Endodermal cell (in vitro differentiated cells): ENCODE measurements around the gene PIK3R4. TPM values are rescaled to one million over a fixed set of nuclear protein-coding genes. Genes with fewer than 3 reads are reported as not detected.

Source experiments
- DNase-seq: peaks from one replicate; pipeline ENCODE4 v3.0.0-alpha.2; 2017
- H3K27ac ChIP-seq: 2 replicates; pipeline ENCODE4 v1.5.1; 2013; ENCODE audit warnings: mild to moderate bottlenecking, low read depth, low read length, moderate library complexity
- H3K27me3 ChIP-seq: 2 replicates; pipeline ENCODE4 v1.6.1; 2013; ENCODE audit warnings: mild to moderate bottlenecking, low read length, moderate library complexity; ENCODE audit not compliant: insufficient read depth, control insufficient read depth, poor library complexity, severe bottlenecking
- H3K36me3 ChIP-seq: 2 replicates; pipeline ENCODE4 v1.7.0; 2013; ENCODE audit warnings: mild to moderate bottlenecking, low read length, moderate library complexity; ENCODE audit not compliant: control insufficient read depth, insufficient read depth
- H3K4me1 ChIP-seq: one replicate; pipeline ENCODE4 v1.7.0; 2013; ENCODE audit warnings: low read length; ENCODE audit not compliant: control insufficient read depth, insufficient read depth
- H3K4me3 ChIP-seq: 2 replicates; pipeline ENCODE4 v1.5.1; 2013; ENCODE audit warnings: mild to moderate bottlenecking, low read length, moderate library complexity
- H3K9ac ChIP-seq: 2 replicates; pipeline ENCODE4 v1.6.1; 2013; ENCODE audit warnings: mild to moderate bottlenecking, low read length, moderate library complexity; ENCODE audit not compliant: poor library complexity, severe bottlenecking; ENCODE audit errors: extremely low read depth
- H3K9me3 ChIP-seq: 2 replicates; pipeline ENCODE4 v1.6.1; 2013; ENCODE audit warnings: mild to moderate bottlenecking, low read length, moderate library complexity; ENCODE audit not compliant: control insufficient read depth
- H3K27ac Mint-ChIP-seq: 2 replicates; pipeline ENCODE4 v1.8.0; 2020; ENCODE audit warnings: mixed read lengths
- H3K27me3 Mint-ChIP-seq: 2 replicates; pipeline ENCODE4 v1.8.0; 2021; ENCODE audit warnings: mild to moderate bottlenecking, mixed read lengths; ENCODE audit not compliant: insufficient read depth
- H3K36me3 Mint-ChIP-seq: 2 replicates; pipeline ENCODE4 v1.8.0; 2020; ENCODE audit warnings: low read depth, mixed read lengths
- H3K4me1 Mint-ChIP-seq: 2 replicates; pipeline ENCODE4 v1.8.0; 2020; ENCODE audit warnings: mixed read lengths
- H3K4me3 Mint-ChIP-seq: 2 replicates; pipeline ENCODE4 v1.8.0; 2020; ENCODE audit warnings: mild to moderate bottlenecking, moderate library complexity, mixed read lengths
- H3K9me3 Mint-ChIP-seq: 2 replicates; pipeline ENCODE4 v1.8.0; 2020; ENCODE audit warnings: mild to moderate bottlenecking, mixed read lengths
- WGBS, 2 experiments: methylation state at CpG; one replicate each; pipeline versions ENCODE4 v1.1.5 to v1.1.7; 2013; ENCODE audit warnings: missing lambda C conversion rate in 2 of 2, mixed read lengths in 1 of 2; ENCODE audit not compliant: insufficient coverage in 1 of 2, insufficient read length in 1 of 2; 5-methylcytosine and 5-hydroxymethylcytosine counted together
- total RNA-seq, 2 donors: library from RNA; stranded (reverse); fragmentation: NEBNext Ultra II Directional in 1 of 2; extraction: Animal tissue kit (Norgen Biotek cat#: 25700) in 1 of 2; gene quantifications; 2 replicates in 1 of 2; 3 replicates in 1 of 2; pipeline ENCODE4 v1.2.1, GENCODE V29; 2021
- TF ChIP-seq, protein P1 (sequence below): fragments of 200-600 bp; sonication (generic); conservative IDR thresholded peaks from 2 replicates; pipeline ENCODE4 v1.5.0; 2021; ENCODE audit warnings: antibody characterized with exemption, mild to moderate bottlenecking

The PIK3R4 gene
- total RNA-seq, 2 donors from 2014 or later, result 40.3 to 41.2 TPM

DNA sequence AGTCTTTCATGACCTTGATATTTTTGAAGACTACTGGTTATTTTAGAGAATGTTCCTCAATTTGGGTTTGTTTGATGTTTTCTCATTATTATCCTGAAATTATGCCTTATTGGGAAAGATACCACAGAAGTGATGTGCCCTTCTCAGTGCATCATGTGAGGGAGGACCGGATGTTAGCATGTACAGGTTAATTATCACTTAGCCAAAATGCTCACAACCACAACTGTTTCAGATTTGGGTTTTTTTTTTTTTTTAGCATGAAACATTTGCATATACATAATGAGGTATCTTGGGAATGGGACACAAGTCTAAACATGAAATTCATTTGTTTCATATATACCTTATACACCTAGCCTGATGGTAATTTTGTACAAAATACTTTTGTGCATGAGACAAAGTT, 59.8 kb downstream of the PIK3R4 start:
- Histone ChIP-seq H3K27me3 (no peaks in the 10 kb centered on the region), H3K4me1 (peaks cover 5% of the 10 kb centered on the region), H3K9ac (no peak overlapping the region), H3K27ac (no peak overlapping the region), H3K9me3 (no peaks in the 10 kb centered on the region), H3K36me3 (peaks cover 42% of the 10 kb centered on the region), H3K4me3 (no peak overlapping the region)
- no peaks in the 10 kb centered on the region for H3K9me3 Mint-ChIP-seq
- H3K4me1 Mint-ChIP-seq, result peaks cover 3% of the 10 kb centered on the region
- no peak overlapping the region for H3K27ac Mint-ChIP-seq
- WGBS, 2 experiments, result 100% methylated on average over 1 of the region's 1 CpG; no CpG with 5 or more reads in 1 of the 2 experiments
- H3K27me3 Mint-ChIP-seq, result no peaks in the 10 kb centered on the region
- no peak for DNase-seq
- H3K4me3 Mint-ChIP-seq, result no peak overlapping the region
- TF ChIP-seq, protein P1, sequence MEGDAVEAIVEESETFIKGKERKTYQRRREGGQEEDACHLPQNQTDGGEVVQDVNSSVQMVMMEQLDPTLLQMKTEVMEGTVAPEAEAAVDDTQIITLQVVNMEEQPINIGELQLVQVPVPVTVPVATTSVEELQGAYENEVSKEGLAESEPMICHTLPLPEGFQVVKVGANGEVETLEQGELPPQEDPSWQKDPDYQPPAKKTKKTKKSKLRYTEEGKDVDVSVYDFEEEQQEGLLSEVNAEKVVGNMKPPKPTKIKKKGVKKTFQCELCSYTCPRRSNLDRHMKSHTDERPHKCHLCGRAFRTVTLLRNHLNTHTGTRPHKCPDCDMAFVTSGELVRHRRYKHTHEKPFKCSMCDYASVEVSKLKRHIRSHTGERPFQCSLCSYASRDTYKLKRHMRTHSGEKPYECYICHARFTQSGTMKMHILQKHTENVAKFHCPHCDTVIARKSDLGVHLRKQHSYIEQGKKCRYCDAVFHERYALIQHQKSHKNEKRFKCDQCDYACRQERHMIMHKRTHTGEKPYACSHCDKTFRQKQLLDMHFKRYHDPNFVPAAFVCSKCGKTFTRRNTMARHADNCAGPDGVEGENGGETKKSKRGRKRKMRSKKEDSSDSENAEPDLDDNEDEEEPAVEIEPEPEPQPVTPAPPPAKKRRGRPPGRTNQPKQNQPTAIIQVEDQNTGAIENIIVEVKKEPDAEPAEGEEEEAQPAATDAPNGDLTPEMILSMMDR, result no peak
- H3K36me3 Mint-ChIP-seq, result peaks cover 39% of the 10 kb centered on the region

DNA sequence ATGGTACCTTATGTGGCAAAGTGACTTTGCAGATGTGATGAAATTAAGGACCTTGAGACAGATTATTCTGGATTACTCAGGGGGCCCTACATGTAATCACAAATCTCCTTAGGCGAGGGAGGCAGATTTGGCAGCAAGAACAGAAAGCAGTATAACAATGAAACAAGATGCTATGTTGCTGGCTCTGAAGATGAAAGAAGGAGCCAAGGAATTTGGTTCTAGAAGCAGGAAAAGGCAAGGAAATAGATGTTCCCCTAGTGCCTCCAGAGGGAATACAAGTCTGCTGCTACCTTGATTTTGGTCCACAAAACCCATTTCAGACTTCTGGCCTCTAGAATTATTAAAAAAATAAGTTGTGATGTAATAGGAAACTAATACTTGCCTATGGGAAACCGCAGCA, 64.5 kb downstream of the PIK3R4 start:
- DNase-seq, result no peak
- H3K9me3 Mint-ChIP-seq, result no peaks in the 10 kb centered on the region
- no peak overlapping the region for H3K9ac ChIP-seq
- H3K27me3 Mint-ChIP-seq, result no peaks in the 10 kb centered on the region
- H3K36me3 ChIP-seq, result peaks cover 61% of the 10 kb centered on the region
- H3K27ac ChIP-seq, result no peak overlapping the region
- peaks cover 11% of the 10 kb centered on the region for H3K4me1 Mint-ChIP-seq
- H3K4me3 ChIP-seq, result no peak overlapping the region
- peaks cover 44% of the 10 kb centered on the region for H3K36me3 Mint-ChIP-seq
- H3K27me3 ChIP-seq, result no peaks in the 10 kb centered on the region
- H3K9me3 ChIP-seq, result no peaks in the 10 kb centered on the region
- H3K27ac Mint-ChIP-seq, result no peak overlapping the region
- TF ChIP-seq, protein P1, result no peak
- H3K4me3 Mint-ChIP-seq, result no peak overlapping the region
- H3K4me1 ChIP-seq, result peaks cover 10% of the 10 kb centered on the region
- 94 to 100% methylated on average over 2 of the region's 2 CpGs for WGBS, 2 experiments

DNA sequence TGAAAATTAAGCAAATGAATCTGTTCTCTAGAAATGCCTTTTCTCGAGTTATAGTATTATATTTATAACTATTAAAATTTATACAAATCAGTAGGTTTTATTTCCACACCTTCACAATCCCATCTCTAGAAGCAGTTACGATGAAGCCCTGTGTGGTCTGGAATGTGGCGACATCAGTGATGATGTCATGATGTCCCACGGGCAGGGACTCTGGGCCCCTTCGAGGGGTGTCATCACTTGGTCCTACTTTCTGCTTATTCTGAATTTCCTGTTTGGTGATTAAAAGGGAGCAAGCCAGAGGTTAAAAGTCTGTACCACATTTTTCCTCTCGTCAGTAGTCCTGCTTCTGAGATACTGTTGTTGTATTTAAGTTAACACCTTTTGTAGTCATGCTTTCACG, 67.4 kb downstream of the PIK3R4 start:
- Histone ChIP-seq H3K27me3 (no peaks in the 10 kb centered on the region), H3K4me1 (peaks cover 11% of the 10 kb centered on the region), H3K9ac (no peak overlapping the region), H3K27ac (no peak overlapping the region), H3K36me3 (peaks cover 60% of the 10 kb centered on the region), H3K4me3 (no peak overlapping the region), H3K9me3 (no peaks in the 10 kb centered on the region)
- no peak overlapping the region for H3K4me3 Mint-ChIP-seq
- no peaks in the 10 kb centered on the region for H3K27me3 Mint-ChIP-seq
- peak overlapping the region; percentile 23 for H3K27ac Mint-ChIP-seq
- H3K36me3 Mint-ChIP-seq, result peaks cover 55% of the 10 kb centered on the region
- peaks cover 10% of the 10 kb centered on the region for H3K4me1 Mint-ChIP-seq
- TF ChIP-seq, protein P1, result no peak
- 90 to 97% methylated on average over 5 to 6 of the region's 7 CpGs for WGBS, 2 experiments
- H3K9me3 Mint-ChIP-seq, result no peaks in the 10 kb centered on the region
- no peak for DNase-seq
